HFF-Myc (cell line): ENCODE data around the gene TMPRSS2.

ENCODE experiments used
- DNase-seq: peaks from one replicate; pipeline ENCODE4 v3.0.0-alpha.2; 2011; ENCODE audit warnings: low read depth; ENCODE audit errors: extremely low read depth
- H3K4me3 ChIP-seq: replicated peaks from 2 replicates; pipeline ENCODE4 v1.5.1; 2011; ENCODE audit warnings: low read depth, mild to moderate bottlenecking, control low read depth, low read length
- TF ChIP-seq, protein P1 (sequence below): IDR thresholded peaks from 2 replicates; pipeline ENCODE4 v1.5.1; 2012; ENCODE audit warnings: mild to moderate bottlenecking, low read depth, low read length, control low read depth; ENCODE audit errors: missing control alignments

The TMPRSS2 gene

DNA sequence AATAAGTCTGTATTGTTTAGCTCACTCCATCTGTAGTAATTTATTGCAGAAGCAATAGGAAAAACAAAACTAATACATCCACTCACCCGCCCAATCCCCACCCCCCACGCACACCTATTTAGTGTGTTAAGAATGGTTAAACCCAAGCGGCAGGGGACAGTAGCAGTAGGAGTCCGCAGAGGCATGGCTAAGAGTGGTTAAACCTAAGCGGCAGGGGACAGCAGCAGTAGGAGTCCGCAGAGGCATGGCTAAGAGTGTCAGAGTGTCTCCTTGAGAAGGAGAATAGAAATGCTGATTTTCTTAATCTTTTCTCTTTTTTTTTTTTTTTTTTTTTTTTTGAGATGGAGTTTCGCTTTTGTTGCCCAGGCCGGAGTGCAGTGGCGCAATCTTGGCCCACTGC is 34.8 kb upstream of the TMPRSS2 start:
- no peak overlapping the region for H3K4me3 ChIP-seq
- TF ChIP-seq, protein P1, sequence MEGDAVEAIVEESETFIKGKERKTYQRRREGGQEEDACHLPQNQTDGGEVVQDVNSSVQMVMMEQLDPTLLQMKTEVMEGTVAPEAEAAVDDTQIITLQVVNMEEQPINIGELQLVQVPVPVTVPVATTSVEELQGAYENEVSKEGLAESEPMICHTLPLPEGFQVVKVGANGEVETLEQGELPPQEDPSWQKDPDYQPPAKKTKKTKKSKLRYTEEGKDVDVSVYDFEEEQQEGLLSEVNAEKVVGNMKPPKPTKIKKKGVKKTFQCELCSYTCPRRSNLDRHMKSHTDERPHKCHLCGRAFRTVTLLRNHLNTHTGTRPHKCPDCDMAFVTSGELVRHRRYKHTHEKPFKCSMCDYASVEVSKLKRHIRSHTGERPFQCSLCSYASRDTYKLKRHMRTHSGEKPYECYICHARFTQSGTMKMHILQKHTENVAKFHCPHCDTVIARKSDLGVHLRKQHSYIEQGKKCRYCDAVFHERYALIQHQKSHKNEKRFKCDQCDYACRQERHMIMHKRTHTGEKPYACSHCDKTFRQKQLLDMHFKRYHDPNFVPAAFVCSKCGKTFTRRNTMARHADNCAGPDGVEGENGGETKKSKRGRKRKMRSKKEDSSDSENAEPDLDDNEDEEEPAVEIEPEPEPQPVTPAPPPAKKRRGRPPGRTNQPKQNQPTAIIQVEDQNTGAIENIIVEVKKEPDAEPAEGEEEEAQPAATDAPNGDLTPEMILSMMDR: no peak
- no peak for DNase-seq

DNA sequence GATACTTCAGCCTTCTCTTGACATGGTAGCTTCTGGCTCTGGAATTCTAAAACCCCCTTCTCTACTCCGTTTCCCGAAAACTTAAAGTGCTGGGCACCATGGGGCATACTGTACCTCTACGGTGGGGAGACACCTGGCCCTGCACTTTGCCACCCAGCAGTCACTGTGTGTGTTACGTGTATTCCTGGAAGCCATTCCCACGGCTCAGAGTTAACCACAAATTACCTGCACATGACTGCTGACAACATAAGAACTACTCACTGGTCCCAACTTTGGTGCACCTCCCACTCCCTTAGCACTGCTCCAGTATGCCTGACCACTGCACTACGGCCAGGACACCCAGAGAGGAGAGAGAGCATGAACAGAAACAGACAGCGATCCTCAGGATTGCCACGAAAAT is 29.4 kb upstream of the TMPRSS2 start:
- TF ChIP-seq, protein P1: no peak
- no peak overlapping the region for H3K4me3 ChIP-seq
- DNase-seq: no peak

DNA sequence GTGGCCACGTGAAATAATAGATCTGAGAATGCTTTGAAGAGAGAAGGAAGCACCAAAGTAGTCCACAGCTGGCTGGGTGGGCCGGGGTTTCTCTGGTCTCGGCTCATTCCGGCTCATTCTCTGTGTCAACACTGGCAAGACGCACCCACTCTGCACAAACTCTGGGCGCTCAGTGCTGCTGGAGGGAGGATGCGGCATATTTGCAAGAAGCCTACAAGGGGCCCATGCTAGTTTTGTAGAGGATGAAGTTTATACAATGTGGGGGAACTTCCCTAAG is 28.8 kb upstream of the TMPRSS2 start:
- TF ChIP-seq, protein P1: no peak
- DNase-seq: no peak
- no peak overlapping the region for H3K4me3 ChIP-seq

DNA sequence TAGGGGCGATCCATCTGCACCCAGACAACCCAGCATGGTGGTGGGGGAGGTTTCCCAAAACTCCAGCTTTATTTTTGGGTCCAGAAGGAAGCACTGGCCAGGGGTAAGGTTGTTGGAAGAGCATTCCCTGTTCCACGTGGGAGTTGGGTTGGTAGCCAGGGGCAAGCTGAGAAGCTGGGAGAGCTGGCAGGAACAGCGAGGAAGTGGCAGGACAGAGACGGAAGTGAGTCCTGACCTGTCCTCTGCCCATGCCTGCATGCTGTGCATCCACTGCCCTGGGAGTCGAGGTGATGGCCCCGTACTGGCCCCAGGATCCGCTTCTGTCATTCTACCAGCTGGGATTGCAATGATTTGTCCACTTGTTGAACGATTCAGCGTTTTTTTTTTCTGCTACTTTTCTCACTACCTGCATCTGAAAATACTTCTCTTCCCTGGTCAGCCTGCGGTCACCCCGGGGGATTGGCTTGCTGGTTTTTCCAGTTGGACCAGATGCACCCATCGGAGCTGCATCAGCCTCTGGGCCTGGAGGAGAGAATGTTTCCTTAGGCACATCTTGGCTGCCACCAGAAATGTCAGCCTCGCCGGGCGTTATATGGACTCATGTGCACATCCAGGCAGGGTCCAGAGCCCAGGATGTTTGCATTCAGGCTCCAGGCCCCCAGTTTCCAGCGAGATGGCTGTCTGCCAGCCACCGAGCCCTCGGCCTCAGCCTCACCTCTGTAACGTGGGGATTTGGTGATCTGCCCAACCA is 28.3 kb upstream of the TMPRSS2 start:
- TF ChIP-seq, protein P1: no peak
- no peak overlapping the region for H3K4me3 ChIP-seq
- no peak for DNase-seq

DNA sequence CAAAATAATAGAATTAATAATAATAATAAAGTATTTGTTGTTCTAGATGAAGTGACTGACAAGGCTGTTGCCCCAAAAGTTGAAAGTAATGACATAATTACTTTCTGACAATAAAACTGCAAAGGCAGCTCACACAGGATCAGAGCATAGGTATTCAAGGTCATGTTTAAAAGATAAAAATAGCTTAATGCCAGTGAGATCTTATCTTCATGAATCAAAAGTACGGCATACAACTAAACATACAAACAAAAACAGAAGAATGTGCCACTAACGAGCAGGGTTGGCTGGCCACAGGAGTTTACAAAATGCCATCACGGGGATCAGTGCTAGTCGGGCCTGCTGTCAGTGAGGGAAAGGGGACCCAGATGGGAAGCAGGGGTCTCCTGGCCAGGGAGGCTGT is 22.4 kb upstream of the TMPRSS2 start:
- no peak overlapping the region for H3K4me3 ChIP-seq
- TF ChIP-seq, protein P1: no peak
- no peak for DNase-seq

DNA sequence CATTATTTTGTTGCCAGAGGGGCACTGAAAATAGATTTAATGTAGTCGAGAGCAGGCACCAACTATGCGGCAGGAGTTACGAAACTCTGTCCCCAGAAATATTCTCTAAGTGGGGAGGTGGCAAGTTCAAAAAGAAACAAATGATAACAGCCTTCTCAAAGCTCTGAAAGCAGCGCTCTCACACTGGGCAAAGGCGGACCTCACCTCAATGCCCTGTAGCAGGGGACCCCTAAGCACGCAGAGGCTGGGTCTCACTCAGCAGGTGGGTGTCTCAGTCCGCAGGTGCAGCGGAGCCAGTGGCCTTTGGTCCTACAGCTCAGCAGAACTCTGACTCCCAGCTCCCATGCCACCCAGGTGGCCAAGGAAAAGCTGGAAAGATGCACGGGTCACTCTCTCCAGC is 21.8 kb upstream of the TMPRSS2 start:
- TF ChIP-seq, protein P1: no peak
- no peak for DNase-seq
- H3K4me3 ChIP-seq: no peak overlapping the region
